HUES64 (cell line): ENCODE results near the gene RIMKLB.

Source experiments
- H3K27ac ChIP-seq: 2 replicates; pipeline ENCODE4 v1.7.0; 2013; ENCODE audit warnings: low read depth, low read length, inconsistent platforms
- H3K27me3 ChIP-seq: 2 replicates; pipeline ENCODE4 v1.6.1; 2013; ENCODE audit warnings: mild to moderate bottlenecking, low read length; ENCODE audit not compliant: insufficient read depth
- H3K36me3 ChIP-seq: 2 replicates; pipeline ENCODE4 v1.6.1; 2013; ENCODE audit warnings: mild to moderate bottlenecking, low read length; ENCODE audit not compliant: insufficient read depth
- H3K4me1 ChIP-seq: 2 replicates; pipeline ENCODE4 v1.6.1; 2013; ENCODE audit warnings: mild to moderate bottlenecking, low read length, moderate library complexity; ENCODE audit not compliant: insufficient read depth
- H3K4me3 ChIP-seq: 2 replicates; pipeline ENCODE4 v1.5.1; 2013; ENCODE audit warnings: mild to moderate bottlenecking, low read length, moderate library complexity
- H3K9ac ChIP-seq: 2 replicates; pipeline ENCODE4 v1.6.1; 2013; ENCODE audit warnings: mild to moderate bottlenecking, low read depth, low read length
- H3K9me3 ChIP-seq: 2 replicates; pipeline ENCODE4 v1.6.1; 2013; ENCODE audit warnings: low read depth, low read length; ENCODE audit not compliant: insufficient read depth
- WGBS: fragments of 150-250, 120-280 bp; methylation state at CpG from one replicate; pipeline ENCODE4 v1.1.7; 2013; ENCODE audit warnings: missing lambda C conversion rate; 5-methylcytosine and 5-hydroxymethylcytosine counted together

The RIMKLB gene

GRCh38 chr12:8668441-8668840 is 29.4 kb upstream of the RIMKLB start:
- H3K27me3 ChIP-seq, result no peaks in the 10 kb centered on the region
- H3K4me3 ChIP-seq, result no peak overlapping the region
- H3K9ac ChIP-seq, result no peak overlapping the region
- no peak overlapping the region for H3K27ac ChIP-seq
- 84% methylated on average over 2 of the region's 2 CpGs for WGBS
- no peaks in the 10 kb centered on the region for H3K9me3 ChIP-seq
- no peaks in the 10 kb centered on the region for H3K4me1 ChIP-seq
- no peaks in the 10 kb centered on the region for H3K36me3 ChIP-seq

GRCh38 chr12:8672381-8672780 is 25.4 kb upstream of the RIMKLB start:
- no peaks in the 10 kb centered on the region for H3K9me3 ChIP-seq
- H3K4me1 ChIP-seq, result 0 out of 2 replicates have a peak, but pooled peaks cover 6% of the 10 kb centered on the region
- no peak overlapping the region for H3K9ac ChIP-seq
- WGBS, result 88% methylated on average over 5 of the region's 5 CpGs
- no peaks in the 10 kb centered on the region for H3K36me3 ChIP-seq
- H3K27me3 ChIP-seq, result no peaks in the 10 kb centered on the region
- H3K27ac ChIP-seq, result no peak overlapping the region
- H3K4me3 ChIP-seq, result no peak overlapping the region

GRCh38 chr12:8675591-8676036 is 22.2 kb upstream of the RIMKLB start:
- Histone ChIP-seq H3K36me3 (no peaks in the 10 kb centered on the region), H3K27ac (no peak overlapping the region), H3K27me3 (no peaks in the 10 kb centered on the region), H3K4me1 (0 out of 2 replicates have a peak, but pooled peaks cover 6% of the 10 kb centered on the region), H3K9me3 (no peaks in the 10 kb centered on the region), H3K4me3 (no peak overlapping the region), H3K9ac (no peak overlapping the region)
- 82% methylated on average over 3 of the region's 3 CpGs for WGBS

- Histone ChIP-seq H3K9me3 (no peaks in the 10 kb centered on the region), H3K9ac (no peak overlapping the region), H3K4me1 (peaks cover 12% of the 10 kb centered on the region), H3K4me3 (no peak overlapping the region), H3K27me3 (no peaks in the 10 kb centered on the region), H3K36me3 (no peaks in the 10 kb centered on the region), H3K27ac (no peak overlapping the region)
- WGBS, result 88% methylated on average over 4 of the region's 4 CpGs
Observed at GRCh38 chr12:8676651-8677050, 21.1 kb upstream of the RIMKLB start.

- Histone ChIP-seq H3K4me3 (no peak overlapping the region), H3K9ac (no peak overlapping the region), H3K4me1 (peaks cover 15% of the 10 kb centered on the region), H3K36me3 (no peaks in the 10 kb centered on the region), H3K27me3 (no peaks in the 10 kb centered on the region), H3K27ac (no peak overlapping the region), H3K9me3 (no peaks in the 10 kb centered on the region)
- WGBS, result 92% methylated on average over 3 of the region's 3 CpGs
Observed at GRCh38 chr12:8677362-8677761, 20.4 kb upstream of the RIMKLB start.

- Histone ChIP-seq H3K27me3 (no peaks in the 10 kb centered on the region), H3K36me3 (no peaks in the 10 kb centered on the region)
- 91% methylated on average over 3 of the region's 3 CpGs for WGBS
Observed at GRCh38 chr12:8678661-8679111, 19.1 kb upstream of the RIMKLB start.

GRCh38 chr12:8680533-8680932 is 17.3 kb upstream of the RIMKLB start:
- Histone ChIP-seq H3K27ac (no peak overlapping the region), H3K4me1 (peaks cover 13% of the 10 kb centered on the region), H3K9ac (no peak overlapping the region; the same call in 1 of the 2 replicates), H3K27me3 (no peaks in the 10 kb centered on the region), H3K4me3 (no peak overlapping the region), H3K36me3 (no peaks in the 10 kb centered on the region), H3K9me3 (no peaks in the 10 kb centered on the region)
- 93% methylated on average over 9 of the region's 9 CpGs for WGBS

More at GRCh38 chr12:8678661-8679111, 19.1 kb upstream of the RIMKLB start:
- Histone ChIP-seq H3K4me3 (no peak overlapping the region), H3K27ac (no peak overlapping the region), H3K9ac (no peak overlapping the region), H3K9me3 (no peaks in the 10 kb centered on the region), H3K4me1 (peaks cover 15% of the 10 kb centered on the region)

GRCh38 chr12:8681129-8681884 is 16.5 kb upstream of the RIMKLB start:
- H3K4me1 ChIP-seq, result peaks cover 10% of the 10 kb centered on the region
- H3K9ac ChIP-seq, result no peak overlapping the region; the same call in 1 of the 2 replicates
- no peaks in the 10 kb centered on the region for H3K36me3 ChIP-seq
- H3K9me3 ChIP-seq, result no peaks in the 10 kb centered on the region
- WGBS, result 55% methylated on average over 11 of the region's 11 CpGs
- H3K4me3 ChIP-seq, result peak overlapping the region; percentile 11; the same call in 1 of the 2 replicates
- no peaks in the 10 kb centered on the region for H3K27me3 ChIP-seq
- peak overlapping the region; percentile 13; the same call in 1 of the 2 replicates for H3K27ac ChIP-seq

- Histone ChIP-seq H3K9ac (no peak overlapping the region), H3K4me3 (no peak overlapping the region), H3K9me3 (no peaks in the 10 kb centered on the region), H3K27me3 (no peaks in the 10 kb centered on the region), H3K27ac (no peak overlapping the region), H3K36me3 (no peaks in the 10 kb centered on the region), H3K4me1 (peaks cover 34% of the 10 kb centered on the region)
- WGBS, result 88% methylated on average over 1 of the region's 2 CpGs
Observed at GRCh38 chr12:8685051-8685450, 12.7 kb upstream of the RIMKLB start.

- Histone ChIP-seq H3K27ac (no peak overlapping the region), H3K36me3 (no peaks in the 10 kb centered on the region), H3K4me3 (no peak overlapping the region), H3K27me3 (no peaks in the 10 kb centered on the region), H3K9me3 (no peaks in the 10 kb centered on the region), H3K9ac (no peak overlapping the region), H3K4me1 (peaks cover 43% of the 10 kb centered on the region)
- 88% methylated on average over 2 of the region's 2 CpGs for WGBS
Observed at GRCh38 chr12:8687846-8688601, 9.8 kb upstream of the RIMKLB start.

GRCh38 chr12:8689681-8690080 is 8.1 kb upstream of the RIMKLB start:
- H3K4me1 ChIP-seq, result peaks cover 45% of the 10 kb centered on the region
- peak overlapping the region; percentile 21; the same call in 1 of the 2 replicates for H3K27ac ChIP-seq
- H3K4me3 ChIP-seq, result no peak overlapping the region
- no peaks in the 10 kb centered on the region for H3K36me3 ChIP-seq
- no peaks in the 10 kb centered on the region for H3K27me3 ChIP-seq
- 53% methylated on average over 1 of the region's 4 CpGs for WGBS
- no peaks in the 10 kb centered on the region for H3K9me3 ChIP-seq
- peak overlapping the region; percentile 20; the same call in 1 of the 2 replicates for H3K9ac ChIP-seq
